ENCODE measurements around the gene RNF130.
"Not testable (repeated sequence)": the region's sequence is repeated elsewhere in the genome, so short reads cannot be mapped to it uniquely, and the experiment has no call there.

Gene RNF130

DNA sequence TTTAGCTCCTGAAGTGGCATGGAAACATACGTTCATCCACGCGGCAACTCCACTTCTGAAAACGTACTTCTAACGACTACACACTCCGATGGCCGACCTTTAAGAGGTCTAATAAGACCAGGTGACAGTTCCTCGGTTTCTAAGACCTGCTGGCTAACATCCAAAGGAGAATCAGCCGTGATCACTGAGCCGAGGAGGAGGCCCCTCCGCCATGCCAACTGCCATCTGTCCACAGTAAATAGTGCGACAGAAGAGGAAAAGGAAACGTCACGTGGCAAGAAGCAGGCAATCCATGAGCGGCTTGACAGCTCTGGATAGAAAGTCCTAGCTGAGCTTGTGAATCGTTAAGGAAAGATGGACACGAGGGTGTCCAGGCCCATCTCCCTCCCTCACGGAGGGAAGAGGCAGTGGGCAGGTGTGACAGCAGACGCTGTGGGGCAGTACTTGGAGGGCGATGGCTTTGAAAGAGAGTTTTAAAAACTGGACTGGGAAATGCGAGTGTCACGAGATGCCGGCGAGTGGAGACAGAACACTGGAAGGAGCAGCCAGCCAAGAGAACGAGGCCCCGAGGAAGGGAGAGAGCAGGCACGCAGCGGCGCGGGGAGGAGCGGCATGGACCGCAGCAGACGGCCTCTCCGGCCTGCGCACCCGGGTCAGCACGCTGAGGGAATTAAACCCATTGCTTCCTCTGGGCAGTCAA lies 97.2 kb downstream of the RNF130 start:
- DNase-seq (ENCODE audit: low spot score): no peak

DNA sequence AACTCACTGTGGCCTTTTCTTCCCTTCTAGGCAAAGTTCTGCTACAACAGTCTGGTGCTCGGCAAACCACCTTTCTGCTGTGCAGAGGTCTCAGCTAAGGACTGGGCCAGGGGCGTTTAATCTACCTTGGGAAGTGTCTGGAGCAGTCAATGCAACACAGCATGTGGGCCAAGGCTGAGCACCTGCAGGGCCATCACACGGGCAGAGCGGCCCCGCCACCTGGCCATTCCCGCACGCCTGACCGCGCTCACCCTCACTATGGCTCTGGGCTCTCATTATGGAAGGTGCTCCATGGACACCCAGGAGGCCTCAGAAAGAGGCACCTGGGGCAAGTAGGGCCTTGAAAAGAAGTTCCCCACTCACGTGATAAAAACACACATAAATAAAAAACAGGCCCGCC lies 98.2 kb downstream of the RNF130 start:
- DNase-seq (ENCODE audit: low spot score): no peak

DNA sequence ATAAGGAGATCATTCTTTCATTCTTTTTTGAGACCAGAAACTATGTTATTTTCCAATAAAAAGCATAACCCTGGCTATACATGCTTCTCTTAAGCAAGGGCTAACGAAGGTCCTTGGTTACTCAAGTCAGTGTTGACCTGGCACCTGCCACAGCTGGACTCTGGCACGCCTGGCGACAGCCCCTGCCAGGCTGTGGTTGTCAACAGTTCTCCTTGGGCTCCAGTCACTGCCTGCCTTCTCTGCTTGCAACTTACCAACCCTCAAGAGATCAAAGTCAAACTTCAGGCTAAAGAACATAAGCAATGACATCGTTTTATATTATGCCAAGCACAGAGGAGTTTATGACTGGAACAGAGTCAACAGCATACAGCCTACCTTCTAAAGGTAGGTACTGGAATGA lies 102.4 kb downstream of the RNF130 start:
- DNase-seq (ENCODE audit: low spot score): no peak

DNA sequence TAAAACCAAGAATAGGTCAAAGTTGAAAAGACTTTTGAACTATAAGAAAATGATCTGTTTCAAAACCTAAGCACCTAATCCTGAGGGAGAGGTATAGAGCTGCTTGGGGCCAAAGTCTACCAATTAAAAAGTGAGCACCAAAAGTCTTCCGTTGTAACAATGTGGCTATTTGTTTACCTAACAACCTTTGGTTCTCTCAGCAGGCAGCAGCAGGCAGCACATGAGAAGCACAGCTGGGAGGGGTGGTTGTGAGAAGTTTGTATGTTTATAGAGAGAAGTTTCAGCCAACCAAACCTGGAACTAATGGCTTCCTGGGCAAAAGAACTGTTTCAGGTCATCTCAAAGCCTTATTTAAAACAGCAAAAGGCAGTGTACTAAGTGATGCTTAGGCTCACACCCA lies 104.1 kb downstream of the RNF130 start:
- DNase-seq (ENCODE audit: low spot score): no peak

DNA sequence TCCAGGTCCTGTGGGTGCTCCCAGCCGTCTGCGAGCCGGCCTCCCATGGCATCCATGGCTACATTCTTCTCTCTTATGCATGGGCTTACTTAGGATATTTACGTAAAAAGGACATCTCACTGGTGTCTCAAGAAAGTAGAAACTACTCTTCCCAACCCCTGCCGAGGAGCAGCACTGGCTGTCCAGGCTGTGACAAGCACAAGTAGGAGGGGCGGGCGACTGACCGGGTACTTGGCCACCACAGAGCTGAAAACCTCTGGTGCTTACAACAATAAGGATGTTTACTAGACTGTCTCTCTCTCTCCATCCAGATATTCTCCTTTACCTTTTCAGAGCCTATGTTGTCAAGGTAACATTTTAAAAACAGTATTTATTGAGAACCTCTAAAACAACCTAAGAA lies 107.5 kb downstream of the RNF130 start:
- DNase-seq (ENCODE audit: low spot score): no peak

DNA sequence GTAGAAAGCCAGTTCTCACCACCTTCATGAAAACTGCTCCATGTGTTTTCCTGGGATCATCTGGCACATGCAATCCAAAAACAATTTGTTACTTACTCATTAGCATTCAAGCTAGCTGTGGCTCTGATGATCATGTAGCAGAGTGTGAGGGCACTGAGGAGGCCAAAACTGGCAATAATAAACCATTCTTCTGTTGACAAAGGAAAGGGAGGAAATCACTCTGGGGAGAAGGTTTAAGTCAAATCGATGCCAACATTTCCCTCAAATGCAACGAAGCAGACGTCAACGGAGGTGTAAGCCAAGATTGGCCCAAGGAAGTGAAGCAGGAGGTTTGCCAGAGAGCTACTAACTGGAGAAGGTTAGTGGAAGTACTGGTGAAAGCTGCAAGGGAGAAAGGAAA lies 108.2 kb downstream of the RNF130 start:
- DNase-seq (ENCODE audit: low spot score): no peak

DNA sequence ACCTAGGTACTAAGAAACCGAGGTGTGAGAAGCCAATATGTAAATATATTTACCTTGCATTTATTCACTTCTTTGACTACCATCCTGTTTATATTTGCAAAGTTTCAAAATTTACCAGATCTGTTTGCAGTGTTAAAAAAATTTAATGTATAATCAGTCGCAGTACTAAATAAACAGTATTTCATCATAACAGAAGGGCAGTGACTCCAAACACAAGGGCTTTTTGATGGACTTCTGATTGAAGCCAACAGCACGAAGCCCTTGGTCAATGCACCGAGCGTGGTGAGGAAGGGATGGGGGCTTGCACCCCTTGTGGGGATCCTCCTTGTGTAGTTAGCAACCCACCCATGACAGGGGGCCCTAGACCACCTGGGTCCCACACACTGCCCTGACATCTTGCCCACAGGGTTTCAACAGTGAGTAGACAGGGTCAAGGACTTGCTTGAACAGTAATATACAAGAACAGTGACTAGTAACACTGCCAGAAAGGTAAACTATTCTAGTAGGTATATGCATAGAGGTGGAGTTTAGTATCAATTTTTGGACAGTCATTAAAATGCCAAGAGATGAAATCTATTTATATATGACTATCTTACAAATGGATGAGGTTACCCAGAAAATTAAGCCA lies 111.2 kb downstream of the RNF130 start:
- no peak for DNase-seq (ENCODE audit: low spot score)

DNA sequence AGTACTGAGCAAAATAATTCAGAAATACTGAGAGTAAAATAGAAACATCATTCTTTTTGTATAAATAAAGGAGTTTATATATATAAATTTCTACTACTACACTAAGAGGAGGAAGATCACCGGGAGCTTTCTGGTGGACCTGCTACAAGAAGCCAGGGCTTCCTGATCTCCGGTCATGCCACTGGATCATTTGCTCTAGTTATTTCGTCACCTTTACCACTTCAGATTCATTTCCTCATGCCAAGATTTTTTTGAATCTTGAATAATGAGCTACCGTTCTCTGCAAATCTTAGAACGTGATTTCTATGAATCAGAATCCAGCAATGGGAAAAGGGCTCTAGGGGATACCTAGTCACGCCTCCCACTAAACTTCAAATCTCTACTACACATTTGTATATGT lies 111.9 kb downstream of the RNF130 start:
- no peak for DNase-seq (ENCODE audit: low spot score)

DNA sequence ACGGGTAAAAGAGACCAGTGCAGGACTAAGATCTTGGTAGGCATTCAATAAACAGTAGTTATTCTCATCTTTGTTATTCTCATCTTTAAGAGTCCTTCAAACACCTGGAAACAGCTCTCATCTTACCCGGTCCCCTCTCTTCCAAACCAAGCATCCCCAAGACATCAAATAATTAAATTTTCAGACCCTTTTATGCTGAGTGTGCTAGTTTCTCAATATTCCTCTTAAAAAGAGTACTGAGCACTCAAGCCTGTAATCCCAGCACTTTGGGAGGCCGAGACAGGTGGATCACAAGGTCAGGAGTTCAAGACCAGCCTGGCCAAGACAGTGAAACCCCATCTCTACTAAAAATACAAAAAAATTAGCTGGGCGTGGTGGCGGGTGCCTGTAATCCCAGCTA lies 112.4 kb downstream of the RNF130 start:
- DNase-seq (ENCODE audit: low spot score): not testable (repeated sequence)

DNA sequence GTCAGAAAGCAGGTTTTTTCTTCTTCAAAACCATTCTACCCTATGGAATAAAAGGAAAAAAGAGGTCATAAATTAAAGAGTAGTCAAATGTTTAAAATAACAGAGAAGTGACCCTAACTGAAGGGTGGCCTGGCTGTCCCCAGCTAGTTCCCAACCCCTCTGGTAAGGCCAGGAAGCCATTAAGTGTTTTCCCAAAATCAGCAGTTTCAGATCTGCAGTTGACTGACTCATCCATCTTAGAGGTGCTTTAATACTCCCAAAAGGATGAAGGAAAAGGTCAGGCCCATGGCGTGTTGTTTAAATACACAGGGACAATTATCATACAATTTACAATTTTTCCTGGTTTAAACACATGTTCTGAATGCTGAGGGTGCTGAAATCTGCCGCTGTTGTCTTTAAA lies 115.9 kb downstream of the RNF130 start:
- DNase-seq (ENCODE audit: low spot score): no peak

DNA sequence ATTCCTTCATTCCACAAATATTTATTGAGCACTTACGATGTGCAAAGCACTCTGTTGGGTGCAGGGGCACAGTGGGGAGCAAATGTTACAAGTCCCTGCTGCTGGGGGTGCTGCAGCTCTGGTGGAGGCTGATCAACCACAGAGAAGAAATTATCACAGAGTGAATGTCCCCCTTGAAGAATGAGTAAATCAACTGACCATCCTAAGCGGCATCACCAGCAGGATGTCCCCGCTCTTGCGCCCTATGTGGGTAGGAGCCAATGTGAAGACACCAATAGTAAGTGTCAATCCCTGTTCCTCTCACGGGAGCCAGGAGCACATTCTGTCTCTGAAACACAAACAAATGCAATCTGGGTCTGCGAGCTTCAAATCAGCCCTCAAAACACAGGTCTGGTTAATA lies 116.5 kb downstream of the RNF130 start:
- no peak for DNase-seq (ENCODE audit: low spot score)

DNA sequence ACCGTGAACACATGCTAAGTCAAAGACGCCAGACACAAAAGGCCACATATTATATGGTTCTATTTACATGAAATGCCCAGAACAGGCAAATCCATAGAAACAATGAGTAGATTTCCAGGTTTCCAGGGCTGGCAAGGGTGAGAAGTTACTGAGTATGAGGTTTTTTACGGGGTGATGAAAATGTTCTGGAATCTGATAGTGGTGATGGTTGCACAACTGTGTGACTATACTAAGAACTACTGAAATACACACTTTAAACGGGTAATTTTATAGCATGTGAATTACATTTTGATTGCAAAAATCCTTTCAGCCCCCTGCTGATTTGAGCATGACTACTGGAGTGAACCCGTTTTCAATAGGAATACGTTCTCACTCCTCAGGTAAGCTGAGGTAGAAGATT lies 117.1 kb downstream of the RNF130 start:
- no peak for DNase-seq (ENCODE audit: low spot score)

DNA sequence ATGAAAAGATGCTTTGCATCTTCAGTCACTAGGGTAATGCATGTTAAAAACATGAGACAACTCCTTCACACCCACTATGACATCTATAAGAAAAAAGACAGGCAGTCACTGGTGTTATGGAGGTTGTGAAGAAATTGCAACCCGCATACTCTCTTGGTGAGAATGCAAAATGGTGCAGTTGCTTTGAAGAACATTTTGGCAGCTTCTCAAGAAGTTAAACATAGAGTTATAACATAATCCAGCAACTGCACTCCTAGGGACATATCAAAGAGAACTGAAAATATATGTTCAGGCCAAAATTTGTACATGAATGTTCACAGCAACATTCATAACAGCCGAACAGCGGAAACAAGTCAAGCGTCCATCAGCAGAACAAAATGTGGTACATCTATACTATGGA lies 117.6 kb downstream of the RNF130 start:
- DNase-seq (ENCODE audit: low spot score): no peak

DNA sequence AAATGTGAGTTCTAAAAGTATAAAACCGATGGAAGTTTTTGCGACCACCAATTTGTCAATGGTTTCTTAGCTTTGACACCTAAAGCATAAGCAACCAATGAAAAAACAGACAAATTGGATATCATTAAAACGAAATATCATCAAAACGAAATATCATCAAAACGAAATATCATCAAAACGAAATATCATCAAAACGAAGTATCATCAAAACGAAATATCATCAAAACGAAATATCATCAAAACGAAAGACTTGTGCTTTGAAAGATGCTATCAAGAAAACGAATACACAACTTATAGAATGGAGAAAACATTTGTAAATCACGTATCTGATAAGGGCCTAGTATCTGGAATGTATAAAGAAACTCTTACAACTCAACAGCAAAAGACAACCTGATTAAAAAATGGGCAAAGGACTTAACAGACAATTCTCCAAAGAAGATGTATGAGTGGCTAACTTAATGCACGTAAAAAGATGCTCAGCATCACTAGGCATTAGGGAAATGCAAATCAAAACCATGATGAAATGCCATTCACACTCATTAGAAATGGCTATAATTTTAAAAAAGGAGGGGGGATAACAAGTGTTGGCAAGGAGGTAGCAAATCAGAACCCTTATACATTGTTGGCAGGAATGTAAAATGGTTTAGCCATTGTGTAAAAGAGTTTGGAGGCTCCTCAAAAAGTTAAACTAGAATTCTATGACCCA lies 134.4 kb downstream of the RNF130 start:
- no peak for DNase-seq (ENCODE audit: low spot score)

DNA sequence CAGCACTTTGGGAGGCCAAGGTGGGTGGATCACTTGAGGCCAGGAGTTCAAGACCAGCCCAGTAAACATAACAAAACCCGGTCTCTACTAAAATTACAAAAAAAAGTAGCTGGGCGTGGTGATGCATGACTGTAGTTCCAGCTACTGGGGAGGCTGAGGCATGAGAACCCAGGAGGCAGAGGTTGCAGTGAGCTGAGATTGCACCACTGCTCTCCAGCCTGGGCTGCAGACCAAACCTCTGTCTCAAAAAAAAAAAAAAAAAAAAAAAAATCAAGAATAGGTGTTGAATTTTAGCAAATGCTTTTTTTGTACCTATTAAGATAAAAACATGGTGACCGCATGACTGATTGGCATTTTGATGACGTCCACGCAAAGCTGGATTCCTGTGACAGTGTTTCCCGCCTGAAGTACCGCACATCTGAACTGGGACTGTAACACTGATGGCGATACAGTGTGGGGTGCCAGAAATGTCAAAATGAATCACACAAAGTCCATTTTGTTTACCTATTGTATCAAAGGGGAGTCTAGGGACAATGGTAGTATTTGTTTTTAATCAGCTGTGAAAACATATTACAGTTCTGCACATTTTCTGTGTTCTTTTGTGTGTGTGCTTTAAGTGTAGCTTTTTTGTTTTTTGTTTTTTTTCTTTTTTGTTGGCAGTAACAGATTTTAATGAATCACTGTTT lies 140.6 kb downstream of the RNF130 start:
- DNase-seq (ENCODE audit: low spot score): no peak

DNA sequence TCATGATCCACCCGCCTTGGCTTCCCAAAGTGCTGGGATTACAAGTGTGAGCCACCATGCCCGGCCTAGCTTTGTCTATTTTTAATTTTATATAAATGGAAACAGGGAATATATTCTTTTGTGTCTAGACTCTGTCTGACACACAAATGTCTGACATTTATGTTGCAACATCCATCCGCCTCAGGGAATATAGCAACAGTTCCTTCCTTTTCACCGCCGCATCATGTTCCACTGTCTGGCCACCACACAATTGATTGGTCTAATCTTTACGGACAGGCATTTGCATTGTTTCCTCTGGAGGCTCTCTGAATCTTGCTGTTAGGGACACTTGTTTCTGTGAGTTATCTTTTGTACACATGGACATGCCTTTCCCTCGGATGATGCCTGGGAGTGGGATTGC lies 143.7 kb downstream of the RNF130 start:
- DNase-seq (ENCODE audit: low spot score): no peak

DNA sequence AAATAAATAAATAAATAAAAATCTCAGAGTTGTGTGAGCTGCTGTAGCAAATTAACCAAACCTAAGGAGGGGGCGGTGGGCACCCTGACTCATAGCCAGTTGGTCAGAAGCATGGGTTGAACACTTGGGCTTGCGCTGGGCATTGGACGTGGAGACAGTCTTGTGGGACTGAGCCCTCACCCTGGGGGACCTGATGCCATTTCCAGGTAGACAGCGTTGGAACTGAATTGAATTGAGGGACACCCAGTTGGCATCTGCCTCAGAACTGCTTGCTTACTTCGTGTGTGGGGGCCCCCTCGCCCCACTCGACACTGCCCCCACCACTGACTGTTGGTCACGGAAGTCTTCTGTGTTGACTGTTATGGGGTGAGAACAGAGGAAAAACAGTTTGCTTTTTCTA lies 144.9 kb downstream of the RNF130 start:
- no peak for DNase-seq (ENCODE audit: low spot score)

DNA sequence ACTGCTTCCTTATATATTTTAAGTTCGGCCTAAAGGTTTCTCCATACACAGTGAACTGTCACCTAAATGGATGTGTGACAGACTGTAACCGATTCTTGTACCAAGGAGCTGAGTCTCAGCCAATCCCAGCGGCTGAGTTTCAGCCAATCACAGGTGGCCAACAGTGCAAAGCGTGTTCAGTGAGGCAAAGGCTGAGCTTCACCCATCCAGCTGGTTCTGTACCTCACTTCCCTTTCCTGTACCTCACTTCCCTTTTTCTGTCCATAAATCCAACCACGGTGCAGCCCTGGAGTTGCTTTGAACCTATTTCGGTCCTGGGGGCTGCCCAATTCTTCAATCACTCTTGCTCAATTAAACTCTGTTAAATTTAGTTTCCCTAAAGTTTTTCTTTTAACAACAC lies 148.1 kb downstream of the RNF130 start:
- DNase-seq (ENCODE audit: low spot score): no peak

DNA sequence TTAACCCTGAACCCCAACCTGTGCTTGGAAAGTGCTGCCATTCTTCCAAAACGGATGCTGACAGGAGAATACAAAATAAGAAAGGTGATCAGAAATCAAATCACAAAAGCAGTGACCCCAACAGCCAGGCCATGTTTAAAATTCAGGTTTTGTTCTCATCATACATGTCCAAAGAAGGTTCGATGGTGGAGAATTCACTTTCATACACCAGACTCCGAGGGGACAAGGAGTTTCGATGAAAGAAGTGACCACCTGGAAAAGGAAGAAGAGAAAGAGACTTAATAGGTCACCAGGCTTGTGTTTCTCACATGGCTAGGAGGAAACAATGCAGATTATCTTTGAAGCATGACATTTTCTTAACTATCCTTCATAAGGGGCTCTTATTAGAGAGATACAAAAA lies 151.4 kb downstream of the RNF130 start:
- no peak for DNase-seq (ENCODE audit: low spot score)

DNA sequence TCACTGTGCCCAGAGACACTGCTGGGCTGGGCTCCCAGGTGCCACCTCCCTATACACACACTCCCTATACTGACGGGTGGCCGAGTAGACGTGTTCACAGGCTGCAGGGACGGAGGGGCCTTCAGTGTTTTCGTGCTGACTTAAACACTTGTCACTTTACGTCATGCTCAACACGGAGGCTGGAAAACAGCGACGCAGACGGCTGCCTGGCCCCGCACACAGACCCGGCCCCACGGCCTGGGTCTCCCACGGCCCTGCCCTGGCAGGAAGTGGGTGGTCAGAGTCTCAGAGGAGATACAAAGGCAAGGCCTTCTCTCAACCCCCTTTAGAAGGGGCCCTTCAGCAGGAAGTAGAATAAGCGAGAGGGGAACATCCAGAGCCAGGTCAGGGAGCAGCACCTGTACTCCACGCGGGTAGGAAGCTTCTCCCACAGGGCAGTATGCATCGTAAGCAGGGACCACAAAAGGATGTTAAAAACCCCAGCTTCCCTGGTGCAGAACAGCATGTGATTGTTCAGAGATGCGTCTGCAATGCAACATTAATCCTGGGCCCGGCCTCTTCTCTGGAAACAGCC lies 152.0 kb downstream of the RNF130 start:
- DNase-seq (ENCODE audit: low spot score): no peak

DNA sequence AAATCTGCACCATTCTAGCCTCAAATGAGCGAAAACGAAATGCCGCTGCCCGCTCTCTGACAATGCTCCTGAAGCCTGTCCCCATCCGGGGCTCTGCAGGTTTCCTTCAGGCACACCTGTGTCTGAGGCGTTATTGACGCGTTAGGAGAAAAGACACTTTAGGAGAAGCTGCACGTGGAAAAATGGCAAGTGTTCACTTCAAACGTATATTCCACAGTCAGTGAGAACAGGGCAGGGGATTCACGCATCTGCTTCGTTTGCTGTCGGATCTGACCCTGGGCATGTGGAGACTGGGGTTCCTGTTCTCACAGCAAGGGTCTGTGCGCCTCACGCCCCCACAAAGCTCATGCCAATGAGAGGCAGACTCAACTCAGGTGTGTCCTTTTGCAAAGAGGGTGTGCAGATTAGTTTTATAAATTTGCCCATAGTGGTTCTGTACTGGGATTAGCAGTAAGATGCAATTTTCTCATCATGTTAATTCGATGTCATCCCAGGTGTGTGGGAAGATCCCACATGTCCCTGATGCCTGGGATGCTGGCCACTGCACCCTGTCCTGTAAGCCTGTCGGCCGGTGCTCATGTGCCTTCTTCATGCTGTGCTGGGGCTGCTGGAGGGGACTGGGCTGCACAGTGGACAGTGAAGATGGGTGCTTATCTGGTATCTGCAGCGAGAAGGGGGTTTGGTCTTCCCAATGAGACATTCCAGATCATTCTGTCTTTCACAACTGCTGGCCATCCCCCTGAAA lies 152.6 kb downstream of the RNF130 start:
- DNase-seq (ENCODE audit: low spot score): no peak

DNA sequence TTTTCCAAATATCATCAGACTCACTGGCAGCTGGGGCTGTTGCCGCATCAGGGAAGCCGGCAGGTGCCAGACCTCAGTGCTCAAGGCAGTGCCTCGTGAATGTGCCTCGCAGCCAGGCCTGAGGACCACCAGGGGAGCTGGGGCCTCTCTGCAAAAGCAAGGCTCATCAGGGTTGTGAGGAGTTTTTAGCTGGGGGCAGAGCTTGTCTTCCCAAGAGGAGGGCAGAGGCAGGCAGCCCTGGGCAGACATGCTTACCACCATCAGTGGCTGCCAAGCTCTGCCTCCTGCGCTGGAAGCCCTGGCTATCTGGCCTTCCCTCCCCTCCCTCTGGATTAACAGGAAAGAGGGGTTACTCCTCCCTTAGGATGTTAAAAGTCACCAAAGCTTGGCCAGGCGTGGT lies 155.0 kb downstream of the RNF130 start:
- no peak for DNase-seq (ENCODE audit: low spot score)

All from kidney capillary endothelial cell (primary cell).